B cell (primary cell): ENCODE measurements around the gene FAF2. TPM values are rescaled to one million over a fixed set of nuclear protein-coding genes. Genes with fewer than 3 reads are reported as not detected.

Experiments used
- ATAC-seq: fragments of 200-7000 bp; cut with Tn5 transposase; one replicate; pipeline ENCODE4 v1.10.0; 2021; ENCODE audit warnings: low read depth, mild to moderate bottlenecking, moderate number of reproducible peaks, moderate library complexity
- CTCF ChIA-PET: fragments of 350-600 bp; sonication (Branson Sonifier 250); formaldehyde crosslinking; loops from one replicate; lab custom pipeline; 2021; ENCODE audit warnings: antibody characterized with exemption, inconsistent platforms; lab: Charles Lee
- POLR2A ChIA-PET: fragments of 350-600 bp; sonication (Branson Sonifier 250); formaldehyde crosslinking; loops from one replicate; lab custom pipeline; 2021; ENCODE audit warnings: antibody characterized with exemption; lab: Charles Lee
- DNase-seq: peaks from one replicate; pipeline ENCODE4 v3.0.0; 2013
- H2AFZ ChIP-seq: 2 replicates; pipeline ENCODE4 v1.6.1; 2012; ENCODE audit warnings: mild to moderate bottlenecking, low read depth, low read length; ENCODE audit not compliant: insufficient read depth, poor library complexity, severe bottlenecking
- H3K27ac ChIP-seq, 2 donors: 1 replicate in 1 of 2; 2 replicates in 1 of 2; pipeline ENCODE4 v1.5.1; 2012 to 2013; ENCODE audit warnings: low read length in 2 of 2, mild to moderate bottlenecking in 2 of 2, moderate library complexity in 1 of 2
- H3K27me3 ChIP-seq, 4 experiments: fragments of 200-600 bp in 1 of 4; sonication (generic) in 1 of 4; replicated peaks in 1 of 4; 1 replicate in 2 of 4; 2 replicates in 2 of 4; pipeline versions ENCODE4 v1.6.1 to v1.7.0; 2013 to 2016; ENCODE audit warnings: low read length in 3 of 4, mild to moderate bottlenecking in 2 of 4, mixed read lengths in 1 of 4, moderate library complexity in 1 of 4; ENCODE audit not compliant: insufficient read depth in 4 of 4, control insufficient read depth in 3 of 4; ENCODE audit errors: control extremely low read depth in 1 of 4
- H3K36me3 ChIP-seq, 2 experiments: replicated peaks in 1 of 2; 1 replicate in 1 of 2; 2 replicates in 1 of 2; pipeline versions ENCODE4 v1.6.1 to v1.7.1; 2013; ENCODE audit warnings: low read length in 1 of 2; ENCODE audit not compliant: insufficient read depth in 2 of 2, control insufficient read depth in 1 of 2; ENCODE audit errors: control extremely low read depth in 1 of 2, extremely low read depth in 1 of 2
- H3K4me1 ChIP-seq, 2 donors: fragments of 200-600 bp in 1 of 2; sonication (generic) in 1 of 2; 1 replicate in 1 of 2; 2 replicates in 1 of 2; pipeline versions ENCODE4 v1.5.1 to v1.6.1; 2013 to 2017; ENCODE audit warnings: low read length in 2 of 2; ENCODE audit not compliant: control insufficient read depth in 2 of 2, insufficient read depth in 2 of 2
- H3K4me2 ChIP-seq: replicated peaks from 2 replicates; pipeline ENCODE3; 2012; ENCODE audit warnings: mild to moderate bottlenecking, low read depth, low read length; ENCODE audit not compliant: poor library complexity, severe bottlenecking
- H3K4me3 ChIP-seq, 5 experiments: fragments of 200-600 bp in 1 of 5; sonication (generic) in 1 of 5; 1 replicate in 3 of 5; 2 replicates in 2 of 5; pipeline versions ENCODE4 v1.5.1 to v1.7.0; 2011 to 2016; ENCODE audit warnings: low read length in 4 of 5, mild to moderate bottlenecking in 4 of 5, low read depth in 2 of 5, control low read depth in 1 of 5, moderate library complexity in 1 of 5; ENCODE audit not compliant: insufficient read depth in 1 of 5; ENCODE audit errors: control extremely low read depth in 1 of 5, extremely low read depth in 1 of 5
- H3K79me2 ChIP-seq: fragments of 200-600 bp; sonication (generic); one replicate; pipeline ENCODE4 v1.6.0; 2016; ENCODE audit warnings: low read length; ENCODE audit not compliant: control insufficient read depth, insufficient read depth
- H3K9ac ChIP-seq: fragments of 200-600 bp; sonication (generic); 2 replicates; pipeline ENCODE4 v1.6.1; 2017; ENCODE audit warnings: mild to moderate bottlenecking, low read length, moderate library complexity
- H3K9me3 ChIP-seq, 3 donors: one replicate each; pipeline versions ENCODE4 v1.6.1 to v1.7.1; 2013; ENCODE audit warnings: low read length in 2 of 3; ENCODE audit not compliant: control insufficient read depth in 2 of 3, insufficient read depth in 1 of 3; ENCODE audit errors: control extremely low read depth in 1 of 3
- H4K20me1 ChIP-seq: 2 replicates; pipeline ENCODE4 v1.6.0; 2012; ENCODE audit warnings: mild to moderate bottlenecking, low read length; ENCODE audit not compliant: insufficient read depth, control insufficient read depth, poor library complexity, severe bottlenecking
- H3K27ac Mint-ChIP-seq: one replicate; pipeline ENCODE4 v1.8.0; 2021; ENCODE audit warnings: mixed read lengths
- H3K27me3 Mint-ChIP-seq: one replicate; pipeline ENCODE4 v1.8.0; 2021; ENCODE audit warnings: mixed read lengths
- H3K4me1 Mint-ChIP-seq: one replicate; pipeline ENCODE4 v1.8.0; 2021; ENCODE audit warnings: mixed read lengths
- H3K4me3 Mint-ChIP-seq: one replicate; pipeline ENCODE4 v1.8.0; 2021; ENCODE audit warnings: mixed read lengths
- H3K9me3 Mint-ChIP-seq: one replicate; pipeline ENCODE4 v1.8.0; 2022; ENCODE audit warnings: mixed read lengths; ENCODE audit not compliant: insufficient read depth
- CTCF ChIP-seq: fragments of 200-600 bp; IDR thresholded peaks from one replicate; pipeline ENCODE4 v1.8.0; 2022; ENCODE audit warnings: antibody characterized with exemption, mild to moderate bottlenecking
- EZH2 ChIP-seq: IDR thresholded peaks from 2 replicates; pipeline ENCODE4 v1.6.1; 2012; ENCODE audit warnings: borderline replicate concordance, low read depth, mild to moderate bottlenecking, moderate library complexity, low read length; ENCODE audit not compliant: insufficient read depth, poor library complexity, severe bottlenecking
- WGBS: methylation state at CpG from one replicate; pipeline ENCODE4 v1.1.5; 2013; ENCODE audit warnings: missing lambda C conversion rate; ENCODE audit not compliant: insufficient coverage; 5-methylcytosine and 5-hydroxymethylcytosine counted together
- intact Hi-C: fragments of 100-400 bp; cut with micrococcal nuclease; formaldehyde crosslinking; loops from one replicate; pipeline ENCODE4 v1.10.0; 2022
- polyA plus RNA-seq: library from polyadenylated mRNA; depleted of rRNA; stranded (reverse); fragments of >200 nt; gene quantifications from 2 replicates; pipeline ENCODE4 v1.2.3, GENCODE V29; 2012
- total RNA-seq, 2 donors: library from RNA; stranded (reverse); fragments of 120-200 nt in 1 of 2; gene quantifications; 1 replicate in 1 of 2; 2 replicates in 1 of 2; pipeline versions ENCODE4 v1.2.3 to v1.2.4, GENCODE V29; 2013 to 2022

The FAF2 gene
- total and polyA plus RNA-seq, 2 donors (not counting 1 experiment from before 2014, with no cell fraction given): 10.9 to 35.1 TPM

GRCh38 chr5:176534640-176535039, 86.5 kb downstream of the FAF2 start:
- Histone ChIP-seq H3K9ac (peak overlapping the region; percentile 98), H4K20me1 (peaks cover 71% of the 10 kb centered on the region), H3K9me3 (no peaks in the 10 kb centered on the region), H2AFZ (no peak overlapping the region), H3K27me3 (no peaks in the 10 kb centered on the region), H3K4me3 (peak overlapping the region; percentile 84 to 100 (median 94)), H3K36me3 (peaks cover 0 to 46% of the 10 kb centered on the region in 2 experiments), H3K79me2 (peaks cover 59% of the 10 kb centered on the region), H3K4me1 (peaks cover 61 to 62% of the 10 kb centered on the region in 2 donors), H3K27ac (peak overlapping the region; percentile 93 to 99), H3K4me2 (peak overlapping the region; percentile 92)
- peaks cover 55% of the 10 kb centered on the region for H3K4me1 Mint-ChIP-seq
- no peak for TF ChIP-seq CTCF
- TF ChIP-seq EZH2: no peak
- peak overlapping the region; percentile 100 for H3K27ac Mint-ChIP-seq
- ATAC-seq: no peak
- no peaks in the 10 kb centered on the region for H3K9me3 Mint-ChIP-seq
- ChIA-PET POLR2A (interaction anchor here (1.1 to 4.1 kb wide), 3 partner anchors 8 to 86 kb away, joined by 6 to 30 read pairs (median 8); partner anchors contain the start of gene FAF2), CTCF (interaction anchor here (1.2 to 5.3 kb wide), 4 partner anchors 9 to 488 kb away, joined by 3 to 33 read pairs (median 16); partner anchors contain the start of genes CLTB and ZNF346)
- H3K27me3 Mint-ChIP-seq: no peaks in the 10 kb centered on the region
- intact Hi-C loops: loop anchor here (2.0 kb wide), 1 partner anchor 20 kb away; no protein-coding TSS in a partner anchor
- DNase-seq: no peak
- peak overlapping the region; percentile 99 for H3K4me3 Mint-ChIP-seq
- WGBS: 59% methylated on average over 4 of the region's 4 CpGs

DNA sequence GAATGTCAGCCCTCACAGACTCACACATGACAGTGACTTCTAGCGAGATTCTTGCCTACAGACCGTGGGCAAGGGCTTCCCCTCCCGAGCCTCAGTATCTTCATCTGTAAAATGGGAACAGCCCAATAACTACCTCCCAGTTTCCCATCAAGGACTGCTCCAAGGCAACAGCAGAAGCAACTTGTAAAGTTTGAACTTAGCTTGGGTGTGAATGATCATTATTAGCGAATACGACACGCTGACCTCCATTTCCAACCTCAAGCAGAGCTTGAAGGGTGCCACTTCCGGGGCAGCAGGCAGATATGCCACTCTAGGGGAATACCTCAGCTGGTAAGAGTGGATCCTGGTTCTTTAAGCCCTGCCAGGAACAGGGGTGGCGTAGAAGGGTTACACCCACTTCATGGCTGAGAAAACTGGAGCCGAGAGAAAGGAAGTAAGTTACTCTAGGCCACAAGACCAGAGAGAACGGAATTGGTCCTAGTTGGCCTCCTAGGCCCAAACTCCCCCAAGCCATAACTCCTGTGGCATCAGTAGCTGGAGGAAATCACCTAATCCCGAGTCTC, 87.0 kb downstream of the FAF2 start:
- H3K4me1 ChIP-seq: peaks cover 58 to 60% of the 10 kb centered on the region in 2 donors
- peaks cover 0 to 43% of the 10 kb centered on the region in 2 experiments for H3K36me3 ChIP-seq
- H3K27ac ChIP-seq: peak overlapping the region; percentile 93 to 99
- peaks cover 59% of the 10 kb centered on the region for H3K79me2 ChIP-seq
- H3K9me3 Mint-ChIP-seq: no peaks in the 10 kb centered on the region
- H3K27ac Mint-ChIP-seq: peak overlapping the region; percentile 100
- peaks cover 68% of the 10 kb centered on the region for H4K20me1 ChIP-seq
- DNase-seq (peak; percentile 77), ATAC-seq (no peak)
- no peaks in the 10 kb centered on the region for H3K9me3 ChIP-seq
- no peaks in the 10 kb centered on the region for H3K27me3 Mint-ChIP-seq
- ChIA-PET CTCF (interaction anchor here (0.6 to 5.3 kb wide), 7 partner anchors 8 to 119 kb away, joined by 3 to 33 read pairs (median 4); partner anchors contain the start of genes CLTB, FAF2 and TSPAN17), POLR2A (interaction anchor here (0.6 to 4.1 kb wide), 5 partner anchors 8 to 173 kb away, joined by 3 to 30 read pairs (median 5); partner anchors contain the start of genes FAF2, KIAA1191 and TSPAN17)
- peak overlapping the region; percentile 84 to 100 (median 94) for H3K4me3 ChIP-seq
- WGBS: 3% methylated on average over 9 of the region's 11 CpGs
- peak overlapping the region; percentile 98 for H3K9ac ChIP-seq
- peak overlapping the region; percentile 92 for H3K4me2 ChIP-seq
- H3K4me3 Mint-ChIP-seq: peak overlapping the region; percentile 99
- H2AFZ ChIP-seq: no peak overlapping the region
- peaks cover 56% of the 10 kb centered on the region for H3K4me1 Mint-ChIP-seq
- TF ChIP-seq CTCF (no peak), EZH2 (no peak)
- intact Hi-C loops: loop anchor here (2.0 kb wide), 1 partner anchor 20 kb away; no protein-coding TSS in a partner anchor
- no peaks in the 10 kb centered on the region for H3K27me3 ChIP-seq
